Aorta (tissue), 5 donors: ENCODE data around the gene PRKAG2. TPM values are rescaled to one million over a fixed set of nuclear protein-coding genes. Genes with fewer than 3 reads are reported as not detected.

Experiments
- ATAC-seq: fragments of 200-7000 bp; cut with Tn5 transposase; one replicate; pipeline ENCODE4 v1.9.1; 2022; ENCODE audit warnings: moderate library complexity; ENCODE audit not compliant: low FRiP score
- DNase-seq, 2 donors: peaks; one replicate each; pipeline ENCODE4 v3.0.0-alpha.2; 2020
- H3K27ac ChIP-seq, 2 donors: one replicate each; pipeline ENCODE4 v1.5.1; 2013; ENCODE audit warnings: low read length in 2 of 2, mild to moderate bottlenecking in 2 of 2, moderate library complexity in 2 of 2, control low read depth in 1 of 2, inconsistent platforms in 1 of 2, low read depth in 1 of 2
- H3K27me3 ChIP-seq, 2 donors: one replicate each; pipeline ENCODE4 v1.6.1; 2013; ENCODE audit warnings: control low read depth in 1 of 2, low read length in 1 of 2, mild to moderate bottlenecking in 1 of 2, moderate library complexity in 1 of 2; ENCODE audit not compliant: insufficient read depth in 2 of 2, control insufficient read depth in 1 of 2
- H3K36me3 ChIP-seq, 2 donors: one replicate each; pipeline ENCODE4 v1.6.1; 2013; ENCODE audit warnings: control low read depth in 1 of 2, low read length in 1 of 2, mild to moderate bottlenecking in 1 of 2; ENCODE audit not compliant: insufficient read depth in 2 of 2, control insufficient read depth in 1 of 2
- H3K4me1 ChIP-seq, 2 donors: one replicate each; pipeline ENCODE4 v1.6.1; 2013; ENCODE audit warnings: low read length in 2 of 2, control low read depth in 1 of 2, mild to moderate bottlenecking in 1 of 2, moderate library complexity in 1 of 2; ENCODE audit not compliant: insufficient read depth in 2 of 2, control insufficient read depth in 1 of 2
- H3K4me3 ChIP-seq, 2 donors: one replicate each; pipeline ENCODE4 v1.5.1; 2013; ENCODE audit warnings: low read length in 2 of 2, control low read depth in 1 of 2, mild to moderate bottlenecking in 1 of 2
- H3K9me3 ChIP-seq: one replicate; pipeline ENCODE4 v1.6.1; 2013; ENCODE audit warnings: mild to moderate bottlenecking, low read length; ENCODE audit not compliant: control insufficient read depth
- WGBS, 2 donors: extraction: QIAGEN DNeasy Blood & Tissue Kit; methylation state at CpG; one replicate each; pipeline ENCODE4 v1.1.7; 2013; 5-methylcytosine and 5-hydroxymethylcytosine counted together
- intact Hi-C, 2 donors: fragments of 100-400 bp; cut with DNase I; formaldehyde crosslinking; loops; one replicate each; pipeline versions ENCODE4 v1.14.2 to v1.15.0; 2022
- polyA plus RNA-seq, 2 donors: library from polyadenylated mRNA; stranded (reverse); fragments of 200-250 nt; gene quantifications; one replicate each; pipeline ENCODE4 v1.2.3, GENCODE V29; 2013
- total RNA-seq, 2 donors: library from RNA; stranded (reverse); fragmentation: NEBNext Ultra II Directional; extraction: Animal tissue kit (Norgen Biotek cat#: 25700); gene quantifications; one replicate each; pipeline ENCODE4 v1.2.1, GENCODE V29; 2021
- donor health status: healthy with polysubstance abuse.
- donor health status: Bipolar disorder and iron deficiency.
- donor health status: DM: no; HTN: no; CAD: no.
- donor health status: DM: no; HTN: no; CAD: no.
- donor health status: DM: yes; HTN: yes; CAD: no.

PRKAG2 gene
- total and polyA plus RNA-seq, 4 donors = 34.0 to 69.9 (median 52.6) TPM

DNA sequence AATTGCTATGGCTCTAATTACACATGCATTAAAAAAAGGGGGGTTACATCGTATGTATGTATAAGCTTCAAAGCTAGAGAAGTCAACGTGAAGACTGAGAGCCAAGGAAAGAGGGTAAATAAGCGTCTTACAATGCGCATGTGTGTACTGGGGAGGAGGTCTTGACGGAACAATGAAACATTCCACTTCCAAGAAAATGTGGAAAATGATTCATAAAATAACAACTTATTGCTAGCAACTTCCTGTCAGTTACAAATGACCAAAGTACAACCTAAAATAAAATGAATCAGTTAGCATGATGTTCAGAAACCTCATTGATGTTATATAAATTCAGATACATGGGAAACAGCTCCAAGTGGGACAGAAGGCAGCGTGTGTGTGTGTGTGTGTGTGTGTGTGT lies 253.1 kb downstream of the PRKAG2 start:
- Histone ChIP-seq H3K4me3 (no peak overlapping the region), H3K27me3 (no peaks in the 10 kb centered on the region), H3K27ac (no peak overlapping the region), H3K4me1 (peaks cover 1 to 5% of the 10 kb centered on the region in 2 donors), H3K9me3 (no peaks in the 10 kb centered on the region), H3K36me3 (no peaks in the 10 kb centered on the region)
- intact Hi-C loops = loop anchor here in 1 of 2 donors (10.0 kb wide), 1 partner anchor 159 kb away; no protein-coding TSS in a partner anchor
- DNase-seq = no peak
- 12 to 14% methylated on average over 6 of the region's 6 CpGs for WGBS, 2 donors
- no peak for ATAC-seq

DNA sequence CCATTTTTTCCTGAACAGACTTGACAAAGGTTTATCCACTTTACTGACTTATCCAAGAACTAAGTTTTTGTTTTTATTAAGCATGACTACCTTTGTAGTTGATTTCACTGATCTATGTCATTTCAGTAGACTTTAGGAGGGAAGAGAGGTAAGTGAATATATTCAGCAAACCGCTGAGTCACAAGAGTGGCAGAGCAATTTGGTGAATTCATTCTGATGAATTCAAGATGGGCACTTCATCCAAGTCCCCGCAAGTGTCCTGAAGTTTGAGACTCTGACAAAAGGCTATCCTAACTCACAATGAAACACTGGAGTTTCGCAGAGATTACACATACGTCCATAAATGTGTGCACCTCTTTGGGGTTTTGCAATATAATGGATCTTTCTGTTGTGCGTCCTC lies 255.0 kb downstream of the PRKAG2 start:
- 74 to 84% methylated on average over 5 of the region's 5 CpGs for WGBS, 2 donors

DNA sequence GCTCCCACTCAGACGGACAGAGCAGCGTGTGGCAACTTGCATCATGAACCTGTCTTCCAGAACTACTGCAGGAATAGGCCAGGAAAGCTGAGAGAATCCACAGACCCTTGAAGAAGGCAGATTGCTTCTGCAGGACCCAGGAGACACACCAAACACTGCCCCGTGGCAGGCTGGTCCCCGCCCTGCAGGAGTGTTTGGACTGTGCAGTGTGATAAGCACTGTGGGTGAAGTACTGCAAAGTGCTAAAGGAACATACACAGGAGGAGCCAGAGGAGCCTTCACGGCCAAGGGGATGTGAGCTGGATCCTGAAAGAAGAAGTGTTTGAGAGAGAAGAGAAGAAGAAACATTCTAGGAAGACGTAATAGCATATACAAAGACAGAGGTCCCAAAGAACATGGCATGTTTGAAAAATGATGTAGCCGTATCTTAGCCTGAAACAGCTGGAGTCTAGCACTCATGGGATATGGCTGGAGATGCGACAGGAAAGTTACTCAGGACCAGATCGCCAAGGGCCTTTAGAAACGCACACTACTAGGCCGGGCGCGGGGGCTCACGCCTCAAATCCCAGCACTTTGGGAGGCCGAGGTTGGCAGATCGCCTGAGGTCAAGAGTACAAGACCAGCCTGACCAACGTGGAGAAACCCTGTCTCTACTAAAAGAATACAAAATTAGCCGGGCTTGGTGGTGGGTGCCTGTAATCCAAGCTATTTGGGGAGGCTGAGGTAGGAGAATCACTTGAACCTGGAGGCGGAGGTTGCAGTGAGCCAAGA lies 260.3 kb downstream of the PRKAG2 start:
- H3K27me3 ChIP-seq = no peaks in the 10 kb centered on the region
- no peaks in the 10 kb centered on the region for H3K4me1 ChIP-seq
- ATAC-seq (no peak), DNase-seq (no peak)
- H3K36me3 ChIP-seq = peaks cover 0 to 2% of the 10 kb centered on the region in 2 donors
- H3K4me3 ChIP-seq = no peak overlapping the region
- no peaks in the 10 kb centered on the region for H3K9me3 ChIP-seq
- WGBS, 2 donors = 64 to 71% methylated on average over 19 of the region's 19 CpGs
- intact Hi-C loops = no loop called here
- no peak overlapping the region for H3K27ac ChIP-seq

More for the DNA sequence above, 255.0 kb downstream of the PRKAG2 start:
- ATAC-seq (no peak), DNase-seq (no peak)
- Histone ChIP-seq H3K36me3 (no peaks in the 10 kb centered on the region), H3K4me3 (no peak overlapping the region), H3K27me3 (no peaks in the 10 kb centered on the region), H3K27ac (no peak overlapping the region), H3K4me1 (peaks cover 1 to 5% of the 10 kb centered on the region in 2 donors), H3K9me3 (no peaks in the 10 kb centered on the region)
- intact Hi-C loops = loop anchor here in 1 of 2 donors (10.0 kb wide), 1 partner anchor 157 kb away; no protein-coding TSS in a partner anchor

DNA sequence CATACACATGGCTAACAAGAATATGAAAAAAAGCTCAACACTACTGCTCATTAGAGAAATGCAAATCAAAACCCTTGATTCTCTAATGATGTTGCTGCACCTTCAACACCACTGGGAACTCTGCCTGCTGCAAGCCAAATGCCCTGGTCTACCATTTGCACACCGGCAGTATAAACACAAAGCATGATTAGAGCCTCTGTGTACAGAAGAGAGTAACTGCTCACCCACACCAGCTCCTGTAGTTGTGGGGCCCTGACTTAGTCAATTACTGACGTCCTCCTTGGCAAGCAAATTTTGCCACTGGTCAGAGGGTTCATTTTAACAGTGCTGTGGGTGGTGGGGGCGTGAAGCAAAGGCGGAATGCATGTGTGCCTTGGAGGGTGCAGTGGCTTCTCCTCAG lies 261.1 kb downstream of the PRKAG2 start:
- no peak for DNase-seq
- no peak for ATAC-seq
- intact Hi-C loops = no loop called here
- whole genome bisulfite sequencing, 2 donors = 75 to 77% methylated on average over 4 of the region's 4 CpGs
- no peaks in the 10 kb centered on the region for H3K27me3 ChIP-seq
- H3K9me3 ChIP-seq = no peaks in the 10 kb centered on the region
- no peak overlapping the region for H3K27ac ChIP-seq
- no peak overlapping the region for H3K4me3 ChIP-seq
- H3K36me3 ChIP-seq = peaks cover 0 to 2% of the 10 kb centered on the region in 2 donors
- H3K4me1 ChIP-seq = no peaks in the 10 kb centered on the region

DNA sequence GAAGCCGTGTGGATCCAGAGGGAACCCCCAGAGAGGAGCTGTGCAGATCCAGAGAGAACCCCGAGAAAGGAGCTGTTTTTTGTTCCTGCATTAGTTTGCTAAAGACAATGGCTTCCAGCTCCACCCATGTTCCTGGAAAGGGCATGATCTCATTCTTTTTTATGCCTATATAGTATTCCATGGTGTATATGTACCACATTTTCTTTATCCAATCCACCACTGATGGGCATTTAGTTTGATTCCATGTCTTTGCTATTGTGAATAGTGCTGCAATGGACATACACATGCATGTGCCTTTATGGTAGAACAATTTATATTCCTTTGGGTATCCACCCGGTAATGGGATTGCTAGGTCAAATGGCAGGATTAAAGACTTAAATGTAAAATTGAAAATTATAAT lies 261.9 kb downstream of the PRKAG2 start:
- Histone ChIP-seq H3K4me3 (no peak overlapping the region), H3K36me3 (peaks cover 0 to 2% of the 10 kb centered on the region in 2 donors), H3K27me3 (no peaks in the 10 kb centered on the region), H3K27ac (no peak overlapping the region), H3K4me1 (no peaks in the 10 kb centered on the region), H3K9me3 (no peaks in the 10 kb centered on the region)
- intact Hi-C loops = no loop called here
- DNase-seq (no peak), ATAC-seq (no peak)
- 98 to 100% methylated on average over 3 of the region's 3 CpGs for WGBS, 2 donors

DNA sequence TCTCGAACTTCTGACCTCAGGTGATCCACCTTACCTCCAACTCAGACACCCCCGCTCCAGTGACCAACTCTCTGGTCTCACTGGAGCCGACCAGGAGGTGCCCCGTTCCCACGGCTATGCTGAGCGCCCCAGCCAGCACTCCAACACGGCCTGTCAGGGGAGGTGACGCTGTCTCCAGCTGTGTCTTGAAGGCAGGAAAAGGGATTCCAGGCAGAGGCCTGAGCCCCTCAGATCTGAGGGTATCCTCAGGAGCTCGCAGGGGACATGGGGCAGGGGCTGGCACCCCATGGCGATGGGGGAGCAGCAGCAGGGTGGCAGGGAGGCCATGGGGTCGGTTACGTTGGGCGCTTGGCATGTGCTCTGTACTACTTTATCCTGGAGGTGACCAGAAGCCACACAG lies 262.9 kb downstream of the PRKAG2 start:
- H3K4me1 ChIP-seq = peaks cover 0 to 2% of the 10 kb centered on the region in 2 donors
- H3K27me3 ChIP-seq = no peaks in the 10 kb centered on the region
- DNase-seq = no peak
- no peak overlapping the region for H3K27ac ChIP-seq
- intact Hi-C loops = no loop called here
- WGBS, 2 donors = 94% methylated on average over 13 of the region's 13 CpGs
- peaks cover 0 to 2% of the 10 kb centered on the region in 2 donors for H3K36me3 ChIP-seq
- no peaks in the 10 kb centered on the region for H3K9me3 ChIP-seq
- no peak for ATAC-seq
- no peak overlapping the region for H3K4me3 ChIP-seq

DNA sequence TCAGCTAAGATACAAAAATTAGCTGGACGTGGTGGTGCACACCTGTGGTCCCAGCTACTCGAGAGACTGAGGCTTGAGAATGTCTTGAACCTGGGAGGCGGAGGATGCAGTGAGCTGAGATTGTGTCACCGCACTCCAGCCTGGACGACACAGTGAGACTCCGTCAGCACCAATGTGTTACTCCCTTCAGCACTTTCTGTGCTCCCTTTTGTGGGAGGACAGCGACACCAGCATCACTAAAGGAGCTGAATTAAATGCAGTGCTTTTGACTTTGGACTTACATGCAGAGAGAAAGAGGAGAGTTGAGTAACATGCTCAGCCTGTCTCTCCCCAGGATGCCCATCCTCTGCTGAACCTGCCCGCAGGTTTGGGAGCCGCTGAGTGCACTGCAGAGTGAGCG lies 265.0 kb downstream of the PRKAG2 start:
- H3K9me3 ChIP-seq = no peaks in the 10 kb centered on the region
- DNase-seq = no peak
- H3K4me3 ChIP-seq = no peak overlapping the region
- H3K27ac ChIP-seq = no peak overlapping the region
- peaks cover 0 to 2% of the 10 kb centered on the region in 2 donors for H3K36me3 ChIP-seq
- ATAC-seq = no peak
- 93 to 96% methylated on average over 10 of the region's 10 CpGs for WGBS, 2 donors
- no peaks in the 10 kb centered on the region for H3K27me3 ChIP-seq
- intact Hi-C loops = no loop called here
- peaks cover 0 to 2% of the 10 kb centered on the region in 2 donors for H3K4me1 ChIP-seq

DNA sequence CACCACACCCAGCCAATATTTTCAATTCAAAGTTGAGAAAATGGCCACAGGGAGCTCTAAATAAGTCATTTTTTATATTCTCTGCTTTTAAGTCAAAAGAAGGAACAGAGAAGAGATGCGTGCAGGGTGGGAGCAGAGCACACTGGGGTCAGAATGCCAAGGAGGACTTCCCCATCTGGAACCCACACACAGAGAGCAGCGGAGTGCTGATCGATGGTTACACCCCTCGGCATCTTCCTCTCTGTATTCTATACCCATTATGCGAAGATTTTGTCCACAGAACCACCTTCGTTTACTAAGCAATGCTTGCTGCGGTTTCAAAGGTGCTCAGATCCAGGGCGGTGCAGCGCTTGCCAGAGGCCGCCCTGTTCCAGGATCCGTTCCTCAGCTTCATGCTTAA lies 265.9 kb downstream of the PRKAG2 start:
- peaks cover 0 to 2% of the 10 kb centered on the region in 2 donors for H3K4me1 ChIP-seq
- ATAC-seq (no peak), DNase-seq (no peak)
- H3K27ac ChIP-seq = no peak overlapping the region
- no peaks in the 10 kb centered on the region for H3K36me3 ChIP-seq
- no peak overlapping the region for H3K4me3 ChIP-seq
- intact Hi-C loops = no loop called here
- no peaks in the 10 kb centered on the region for H3K27me3 ChIP-seq
- WGBS, 2 donors = 91 to 95% methylated on average over 11 of the region's 11 CpGs
- H3K9me3 ChIP-seq = no peaks in the 10 kb centered on the region

DNA sequence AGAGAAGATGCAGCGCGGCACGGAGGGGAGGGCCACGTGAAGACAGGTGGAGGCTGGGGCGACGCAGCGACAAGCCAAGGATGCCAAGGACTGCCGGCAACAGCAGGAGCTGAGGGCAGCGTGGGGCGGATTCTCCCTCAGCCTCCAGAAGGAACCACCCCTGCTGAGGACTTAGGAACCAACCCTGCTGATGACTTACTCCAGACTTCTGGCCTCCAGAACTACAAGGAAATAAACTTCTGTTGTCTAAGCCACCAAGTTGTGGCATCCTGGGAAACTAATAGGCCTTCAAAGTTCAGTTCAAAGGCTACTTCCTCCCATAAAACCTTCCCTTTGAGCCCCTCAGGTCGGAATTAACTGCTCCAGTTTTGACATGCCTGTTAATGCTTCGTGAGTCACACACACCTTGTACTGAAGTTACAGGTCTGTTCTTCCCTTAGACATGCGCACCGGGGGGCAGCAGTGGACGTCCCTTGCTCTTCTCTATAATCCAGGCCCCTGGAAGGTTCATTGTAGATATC lies 268.8 kb downstream of the PRKAG2 start:
- Histone ChIP-seq H3K27ac (no peak overlapping the region), H3K36me3 (no peaks in the 10 kb centered on the region), H3K4me1 (peaks cover 0 to 2% of the 10 kb centered on the region in 2 donors), H3K27me3 (no peaks in the 10 kb centered on the region), H3K9me3 (no peaks in the 10 kb centered on the region), H3K4me3 (no peak overlapping the region)
- no peak for DNase-seq
- intact Hi-C loops = no loop called here
- 82 to 85% methylated on average over 15 of the region's 15 CpGs for WGBS, 2 donors
- ATAC-seq = no peak
